ENCODE results near the gene ARSA.

ARSA gene

DNA sequence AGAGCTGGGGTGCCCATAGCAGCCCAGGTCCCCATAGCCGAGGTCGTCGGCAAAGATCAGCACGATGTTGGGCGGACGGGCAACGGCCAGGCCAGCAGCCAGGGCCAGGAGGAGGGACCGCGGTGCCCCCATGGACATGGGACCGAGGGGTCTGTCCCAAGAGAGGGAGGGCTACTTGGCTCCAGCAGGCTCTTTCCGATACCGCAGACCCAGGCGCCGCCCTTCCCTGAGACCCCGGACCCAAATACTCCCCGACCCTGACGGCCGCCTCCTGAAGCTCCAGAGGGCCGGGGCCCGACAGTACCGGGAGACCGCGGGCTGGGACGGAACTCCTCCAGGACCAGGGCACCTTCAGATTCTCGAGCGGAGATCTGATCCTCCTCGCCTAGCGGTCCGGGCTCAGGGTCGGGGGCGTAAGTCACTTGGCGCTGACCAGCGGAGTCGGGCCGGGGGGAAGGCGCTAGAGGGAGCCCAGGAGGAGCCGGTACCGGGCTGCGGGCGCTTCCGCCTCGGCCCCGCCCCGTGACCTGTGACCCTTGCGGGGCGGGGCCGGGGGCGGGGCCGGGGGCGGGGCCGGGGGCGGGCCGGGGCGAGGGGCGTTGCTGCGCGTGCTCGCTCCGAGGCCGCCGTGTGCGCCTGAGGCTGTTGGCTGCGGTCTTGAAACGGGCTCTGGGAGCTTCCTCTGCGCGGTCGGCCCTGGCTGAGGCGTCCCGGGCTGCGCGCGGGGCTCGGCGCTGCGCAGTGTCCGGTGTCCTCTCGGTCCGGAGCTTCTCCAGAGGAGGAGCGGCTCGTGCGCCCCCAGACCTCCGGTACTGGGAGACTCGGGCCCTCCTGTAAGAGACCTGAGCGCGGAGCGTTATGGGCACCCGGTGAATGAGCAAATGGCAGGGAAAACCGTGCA, at the start of gene ARSA:
TSS of gene ARSA (minus strand) at position 511 of the 901 bp plus-strand sequence. CDS start at position 138, 373 bp downstream.
- Histone ChIP-seq H3K9me3 (ENCODE audit: control insufficient read depth, insufficient read depth, low read depth, low read length) (no peaks in the 10 kb centered on the region), H3K36me3 (ENCODE audit: control insufficient read depth in 2 of 2, insufficient read depth in 1 of 2, low read length in 2 of 2) (peaks cover 0 to 11% of the 10 kb centered on the region in 2 experiments; a peak in 1 of 3 replicates), H3K4me1 (ENCODE audit: control insufficient read depth, insufficient read depth, low read length) (no peaks in the 10 kb centered on the region; the same call in 1 of the 2 replicates), H3K27ac (ENCODE audit: extremely low read depth, low read depth, low read length) (peak within 1 kb of the TSS; percentile 73; the same call in 1 of the 2 replicates), H3K4me3 (ENCODE audit: low read depth, low read length) (peak within 1 kb of the TSS; percentile 71)
- POLR2A ChIA-PET = interaction anchor here (0.7 to 1.6 kb wide), 7 partner anchors 9 to 120 kb away, joined by 3 to 8 read pairs (median 3); partner anchors contain the start of genes LMF2, NCAPH2 and SYCE3
- CTCF ChIA-PET = interaction anchor here (0.7 to 1.5 kb wide), 6 partner anchors 13 to 147 kb away, joined by 3 to 4 read pairs (median 3); no protein-coding TSS in a partner anchor
- TF ChIP-seq ZBTB1 (tag by site-specific recombination; IDR thresholded peaks at IDR 0.05) (no peak), ZNF248 (tag by site-specific recombination; IDR thresholded peaks at IDR 0.05) (no peak), SP2 (tag by site-specific recombination; IDR thresholded peaks at IDR 0.05) (peak; percentile 14; the same call in 1 of the 2 replicates), KLF9 (tag by site-specific recombination; IDR thresholded peaks at IDR 0.05; ENCODE audit: low read depth) (peak; percentile 51), PATZ1 (tag by site-specific recombination; IDR thresholded peaks at IDR 0.05) (0 out of 2 replicates have a peak, but pooled peaks have one; percentile 36), AEBP2 (tag by site-specific recombination; IDR thresholded peaks at IDR 0.05; ENCODE audit: borderline replicate concordance) (no peak), KLF10 (tag by site-specific recombination; IDR thresholded peaks at IDR 0.05) (0 out of 2 replicates have a peak, but pooled peaks have one; percentile 46), KLF8 (tag by site-specific recombination; IDR thresholded peaks at IDR 0.05) (peak; percentile 82), ZNF677 (tag by site-specific recombination; IDR thresholded peaks at IDR 0.05) (no peak), ZNF596 (tag by site-specific recombination; IDR thresholded peaks at IDR 0.05) (no peak), ZFP69B (tag by site-specific recombination; IDR thresholded peaks at IDR 0.05) (no peak), MZF1 (tag by site-specific recombination; IDR thresholded peaks at IDR 0.05; ENCODE audit: borderline replicate concordance) (no peak), ZBTB8A (tag by site-specific recombination; IDR thresholded peaks at IDR 0.05) (peak; percentile 81), ZNF280D (tag by site-specific recombination; IDR thresholded peaks at IDR 0.05) (no peak), GLI2 (tag by site-specific recombination; IDR thresholded peaks at IDR 0.05; ENCODE audit: borderline replicate concordance, low read depth) (no peak), ZBTB26 (tag by site-specific recombination; optimal IDR thresholded peaks at IDR 0.05) (peak; percentile 81), ZNF302 (tag by site-specific recombination; IDR thresholded peaks at IDR 0.05; ENCODE audit: low read depth) (no peak), ZNF350 (tag by site-specific recombination; IDR thresholded peaks at IDR 0.05) (no peak), ZNF610 (tag by site-specific recombination; IDR thresholded peaks at IDR 0.05; ENCODE audit: borderline replicate concordance) (no peak), GLIS2 (tag by site-specific recombination; IDR thresholded peaks at IDR 0.05) (no peak), ZFP41 (tag by site-specific recombination; IDR thresholded peaks at IDR 0.05; ENCODE audit: borderline replicate concordance) (no peak), ZNF341 (tag by site-specific recombination; IDR thresholded peaks at IDR 0.05; ENCODE audit: low read depth) (peak; percentile 24; the same call in 1 of the 2 replicates), ZEB2 (tag by site-specific recombination; IDR thresholded peaks at IDR 0.05) (0 out of 2 replicates have a peak, but pooled peaks have one; percentile 55), TRIM28 (IDR thresholded peaks at IDR 0.05; ENCODE audit: borderline replicate concordance, low read length) (no peak), ZNF473 (tag by site-specific recombination; IDR thresholded peaks at IDR 0.05) (no peak)
- TF ChIP-seq, protein P1, sequence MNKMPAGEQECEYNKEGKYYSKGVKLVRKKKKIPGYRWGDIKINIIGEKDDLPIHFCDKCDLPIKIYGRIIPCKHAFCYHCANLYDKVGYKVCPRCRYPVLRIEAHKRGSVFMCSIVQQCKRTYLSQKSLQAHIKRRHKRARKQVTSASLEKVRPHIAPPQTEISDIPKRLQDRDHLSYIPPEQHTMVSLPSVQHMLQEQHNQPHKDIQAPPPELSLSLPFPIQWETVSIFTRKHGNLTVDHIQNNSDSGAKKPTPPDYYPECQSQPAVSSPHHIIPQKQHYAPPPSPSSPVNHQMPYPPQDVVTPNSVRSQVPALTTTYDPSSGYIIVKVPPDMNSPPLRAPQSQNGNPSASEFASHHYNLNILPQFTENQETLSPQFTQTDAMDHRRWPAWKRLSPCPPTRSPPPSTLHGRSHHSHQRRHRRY (tag by site-specific recombination; IDR thresholded peaks at IDR 0.05) = no peak
